ENCODE results near the gene GRM2. TPM values are rescaled to one million over a fixed set of nuclear protein-coding genes. Genes with fewer than 3 reads are reported as not detected.

The GRM2 gene
- total and polyA plus RNA-seq, 2 of the 8 experiments (the other 6 are each of a cell fraction or from before 2014, with no cell fraction given): 3.9 to 10.5 TPM

DNA sequence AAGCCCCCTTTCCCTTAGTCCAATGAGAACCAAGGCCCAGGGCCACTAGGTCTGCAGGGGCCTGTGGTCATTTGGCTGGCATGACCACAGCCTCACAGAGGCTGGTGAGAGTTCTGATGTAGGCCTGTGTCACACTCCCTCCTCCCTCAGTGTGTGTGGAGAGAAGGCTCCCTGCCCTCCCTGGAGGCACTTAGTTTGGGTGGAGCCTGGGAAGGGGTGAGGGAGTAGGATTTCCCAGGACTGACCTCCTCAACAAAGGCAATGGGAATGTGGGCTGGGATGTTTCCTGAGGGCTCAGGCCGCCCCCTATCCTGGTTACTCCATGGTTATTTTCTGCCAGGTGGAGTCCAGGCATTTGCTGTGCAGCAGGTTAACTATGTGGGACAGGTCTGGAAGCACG lies 28.2 kb upstream of the GRM2 start:
- no peak overlapping the region for H3K14ac ChIP-seq (ENCODE audit: insufficient read length)
- CTCF ChIA-PET (ENCODE audit: partially characterized antibody): interaction anchor here (1.1 to 6.4 kb wide), 4 partner anchors 11 to 215 kb away, joined by 3 to 123 read pairs (median 43); partner anchors contain the start of genes DCAF1 and TEX264
- H3K27me3 ChIP-seq (replicated peaks in 1 of 4; ENCODE audit: control insufficient read depth in 3 of 4, extremely low read depth in 1 of 4, insufficient read depth in 3 of 4, low read length in 3 of 4): no peaks in the 10 kb centered on the region
- H2BK12ac ChIP-seq (ENCODE audit: low read depth, low read length): no peak overlapping the region
- FAIRE-seq: no peak
- no peak for DNase-seq (ENCODE audit: low read depth in 1 of 2, low spot score in 2 of 2)
- H3K56ac ChIP-seq (replicated peaks; ENCODE audit: insufficient read length, low read depth, low read length): no peak overlapping the region
- no peak overlapping the region for H4K5ac ChIP-seq (ENCODE audit: insufficient read length, low read depth, low read length)
- H4K20me1 ChIP-seq (replicated peaks in 1 of 2; ENCODE audit: control insufficient read depth in 1 of 2, insufficient read depth in 2 of 2, low read length in 2 of 2): no peaks in the 10 kb centered on the region
- H3K18ac ChIP-seq (ENCODE audit: extremely low read depth, low read length): no peak overlapping the region
- no peak overlapping the region for H4K8ac ChIP-seq (ENCODE audit: extremely low read depth, insufficient read depth, low read length)
- H2BK120ac ChIP-seq (replicated peaks; ENCODE audit: low read depth, low read length): no peak overlapping the region
- H2BK15ac ChIP-seq (ENCODE audit: low read length): no peak overlapping the region
- H3K79me2 ChIP-seq (ENCODE audit: control insufficient read depth in 1 of 2, insufficient read depth in 2 of 2, low read length in 2 of 2): no peaks in the 10 kb centered on the region
- no peak overlapping the region for H2BK5ac ChIP-seq (ENCODE audit: low read depth, low read length)
- H2AK5ac ChIP-seq (ENCODE audit: low read depth, low read length): no peak overlapping the region
- H3K36me3 ChIP-seq (ENCODE audit: control insufficient read depth in 2 of 4, insufficient read depth in 4 of 4, low read length in 3 of 4): no peaks in the 10 kb centered on the region
- no peaks in the 10 kb centered on the region for H3K9me3 ChIP-seq (ENCODE audit: insufficient read depth in 2 of 2, low read depth in 1 of 2, low read length in 1 of 2)
- H3K4me3 ChIP-seq (ENCODE audit: extremely low read depth in 1 of 4, insufficient read depth in 2 of 4, low read depth in 3 of 4, low read length in 4 of 4): no peak overlapping the region
- no peak overlapping the region for H3K4ac ChIP-seq (replicated peaks; ENCODE audit: insufficient read length, low read depth, low read length)
- H3K79me1 ChIP-seq (ENCODE audit: low read depth, low read length): peaks cover 3% of the 10 kb centered on the region
- no peak overlapping the region for H3K23ac ChIP-seq (ENCODE audit: insufficient read length)
- WGBS, 2 experiments (ENCODE audit: extremely low coverage in 1 of 2, insufficient coverage in 1 of 2, insufficient read length in 1 of 2, insufficient replicate concordance in 2 of 2, low coverage in 1 of 2, low lambda C conversion rate in 2 of 2, missing lambda C conversion rate in 1 of 2): 84% methylated on average over 2 of the region's 2 CpGs; no CpG with 5 or more reads in 1 of the 2 experiments
- TF ChIP-seq JUND (IDR thresholded peaks at IDR 0.05; ENCODE audit: low read length) (no peak), SP4 (IDR thresholded peaks at IDR 0.05; ENCODE audit: low read length) (no peak), RXRA (IDR thresholded peaks at IDR 0.05; ENCODE audit: insufficient read depth, low read depth, low read length) (no peak), KDM5A (IDR thresholded peaks at IDR 0.05; ENCODE audit: low read length) (no peak)
- H3K4me1 ChIP-seq (replicated peaks in 1 of 4; ENCODE audit: control insufficient read depth in 3 of 4, insufficient read depth in 4 of 4, low read length in 3 of 4): peaks cover 0 to 9% (median 3%) of the 10 kb centered on the region in 4 experiments; a peak in 4 of 7 replicates
- no peak overlapping the region for H3K4me2 ChIP-seq (ENCODE audit: insufficient read depth in 1 of 2, low read depth in 2 of 2, low read length in 2 of 2)
- POLR2A ChIA-PET (ENCODE audit: partially characterized antibody): no interaction called here
- no peak overlapping the region for H2AFZ ChIP-seq (ENCODE audit: low read length)
- H3K23me2 ChIP-seq (ENCODE audit: low read depth, low read length): no peaks in the 10 kb centered on the region
- no peak overlapping the region for H3K27ac ChIP-seq (ENCODE audit: low read depth, low read length)
- H4K91ac ChIP-seq (replicated peaks; ENCODE audit: insufficient read length, low read length): no peak overlapping the region
- H2BK20ac ChIP-seq (ENCODE audit: low read length): no peak overlapping the region
- no peak overlapping the region for H3K9ac ChIP-seq (replicated peaks in 1 of 4; ENCODE audit: extremely low read depth in 1 of 4, low read depth in 3 of 4, low read length in 3 of 4)

Measured in H1 (cell line).